Measurements from ENCODE around the gene ATP6V0B.

GRCh38 chr1:43978264-43978550 is 3.4 kb downstream of the ATP6V0B start:
- no peak for TF ChIP-seq CTCF (IDR thresholded peaks at IDR 0.05; ENCODE audit: low read depth, low read length)
- TF ChIP-seq EZH2phosphoT487 (IDR thresholded peaks at IDR 0.05; ENCODE audit: low read depth) = no peak
